ENCODE measurements around the gene SULT6B1. TPM values are rescaled to one million over a fixed set of nuclear protein-coding genes. Genes with fewer than 3 reads are reported as not detected.

SULT6B1 gene
- total RNA-seq, 2 donors from 2014 or later: not detected

GRCh38 chr2:37142546-37142945, 45.9 kb downstream of the SULT6B1 start:
- Histone ChIP-seq H3K4me3 (no peak overlapping the region), H3K9me3 (no peaks in the 10 kb centered on the region), H3K4me1 (no peaks in the 10 kb centered on the region), H3K36me3 (peaks cover 85% of the 10 kb centered on the region), H3K27ac (no peak overlapping the region), H3K27me3 (no peaks in the 10 kb centered on the region)
- DNase-seq (ENCODE audit: low spot score): no peak
- TF ChIP-seq CTCF (IDR thresholded peaks at IDR 0.05): no peak

- no peak for DNase-seq (ENCODE audit: low spot score)
- no peak for TF ChIP-seq CTCF (IDR thresholded peaks at IDR 0.05)
Measured at GRCh38 chr2:37132914-37133313, 55.6 kb downstream of the SULT6B1 start.

GRCh38 chr2:37125416-37125815, 63.1 kb downstream of the SULT6B1 start:
- no peak for DNase-seq (ENCODE audit: low spot score)
- H3K36me3 ChIP-seq: peaks cover 35% of the 10 kb centered on the region
- no peaks in the 10 kb centered on the region for H3K4me1 ChIP-seq
- TF ChIP-seq CTCF (IDR thresholded peaks at IDR 0.05): no peak
- no peaks in the 10 kb centered on the region for H3K27me3 ChIP-seq
- no peak overlapping the region for H3K27ac ChIP-seq
- no peak overlapping the region for H3K4me3 ChIP-seq
- no peaks in the 10 kb centered on the region for H3K9me3 ChIP-seq

More at GRCh38 chr2:37132914-37133313, 55.6 kb downstream of the SULT6B1 start:
- H3K27ac ChIP-seq: no peak overlapping the region
- H3K4me1 ChIP-seq: no peaks in the 10 kb centered on the region
- H3K27me3 ChIP-seq: no peaks in the 10 kb centered on the region
- no peaks in the 10 kb centered on the region for H3K9me3 ChIP-seq
- no peak overlapping the region for H3K4me3 ChIP-seq
- H3K36me3 ChIP-seq: peaks cover 62% of the 10 kb centered on the region

- peaks cover 44% of the 10 kb centered on the region for H3K36me3 ChIP-seq
Measured at GRCh38 chr2:37119157-37119556, 69.3 kb downstream of the SULT6B1 start.

More at GRCh38 chr2:37119157-37119556, 69.3 kb downstream of the SULT6B1 start:
- no peak for TF ChIP-seq CTCF (IDR thresholded peaks at IDR 0.05)
- Histone ChIP-seq H3K27ac (no peak overlapping the region), H3K4me3 (no peak overlapping the region), H3K4me1 (no peaks in the 10 kb centered on the region), H3K27me3 (no peaks in the 10 kb centered on the region), H3K9me3 (no peaks in the 10 kb centered on the region)
- DNase-seq (ENCODE audit: low spot score): no peak

Other genes starting within 250 kb of the SULT6B1 start
- 10 to 100 TPM; 29.2 to 34.5 TPM for gene STRN, start 222.1 kb downstream of the SULT6B1 start, total RNA-seq
- 10 to 100 TPM; 16.4 to 17.6 TPM for gene HEATR5B, start 104.3 kb downstream of the SULT6B1 start, total RNA-seq
- gene GPATCH11, start 104.2 kb downstream of the SULT6B1 start, total RNA-seq: 1 to 10 TPM; 3.8 to 6.0 TPM
- gene EIF2AK2, start 31.7 kb downstream of the SULT6B1 start, total RNA-seq: 10 to 100 TPM; 12.5 to 13.4 TPM
- gene CEBPZOS, start 7.8 kb upstream of the SULT6B1 start, total RNA-seq: 10 to 100 TPM; 21.1 to 37.9 TPM
- gene CEBPZ, start 42.9 kb upstream of the SULT6B1 start, total RNA-seq: 10 to 100 TPM; 23.5 to 27.5 TPM
- 10 to 100 TPM; 10.1 to 16.2 TPM for gene NDUFAF7, start 43.0 kb upstream of the SULT6B1 start, total RNA-seq
- gene PRKD3, start 136.2 kb upstream of the SULT6B1 start, total RNA-seq: 10 to 100 TPM; 13.0 to 20.6 TPM
- gene QPCT, start 156.0 kb upstream of the SULT6B1 start, total RNA-seq: 10 to 100 TPM in 1 of 2 donors, 1 to 10 TPM in 1; 1.1 to 10.1 TPM

Measured in right atrium auricular region (tissue), 2 donors.